ENCODE data around the gene SEC61A2. TPM values are rescaled to one million over a fixed set of nuclear protein-coding genes. Genes with fewer than 3 reads are reported as not detected.
"Not testable (repeated sequence)": the region's sequence is repeated elsewhere in the genome, so short reads cannot be mapped to it uniquely, and the experiment has no call there.

Gene SEC61A2
- total RNA-seq, 1 donor from 2014 or later, result 8.2 TPM

- Mint-ChIP-seq H3K27ac (ENCODE audit: unreplicated experiment) (no peak overlapping the region), H3K9me3 (ENCODE audit: low read depth) (no peaks in the 10 kb centered on the region), H3K4me1 (ENCODE audit: low read depth) (no peaks in the 10 kb centered on the region), H3K36me3 (ENCODE audit: low read depth) (peaks cover 21% of the 10 kb centered on the region), H3K4me3 (ENCODE audit: unreplicated experiment) (no peak overlapping the region), H3K27me3 (ENCODE audit: low read depth) (no peaks in the 10 kb centered on the region)
- TF ChIP-seq CTCF (IDR thresholded peaks at IDR 0.05), result no peak
- DNase-seq (ENCODE audit: low spot score), result no peak
Observed at GRCh38 chr10:12165999-12166775, 36.7 kb downstream of the SEC61A2 start.

DNA sequence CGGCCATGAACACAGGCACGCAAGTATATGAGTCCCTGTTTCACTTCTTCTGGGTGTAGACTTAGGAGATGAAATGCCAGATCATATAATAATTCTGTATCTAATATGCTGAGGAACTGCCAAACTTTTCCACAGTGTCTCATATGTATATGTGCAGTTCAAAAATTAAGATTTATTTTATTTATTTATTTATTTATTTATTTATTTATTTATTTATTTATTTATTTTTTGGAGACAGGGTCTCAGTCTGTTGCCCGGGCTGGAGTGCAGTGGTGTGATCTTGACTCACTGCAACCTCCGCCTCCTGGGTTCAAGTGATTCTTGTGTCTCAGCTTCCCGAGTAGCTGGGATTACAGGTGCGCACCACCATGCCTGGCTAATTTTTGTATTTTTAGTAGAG, 42.0 kb downstream of the SEC61A2 start:
- not testable (repeated sequence) for DNase-seq (ENCODE audit: low spot score); H3K27me3 Mint-ChIP-seq (ENCODE audit: low read depth); H3K9me3 Mint-ChIP-seq (ENCODE audit: low read depth); H3K4me3 Mint-ChIP-seq (ENCODE audit: unreplicated experiment); H3K4me1 Mint-ChIP-seq (ENCODE audit: low read depth); H3K27ac Mint-ChIP-seq (ENCODE audit: unreplicated experiment)
- H3K36me3 Mint-ChIP-seq (ENCODE audit: low read depth), result peaks cover 38% of the 10 kb centered on the region

DNA sequence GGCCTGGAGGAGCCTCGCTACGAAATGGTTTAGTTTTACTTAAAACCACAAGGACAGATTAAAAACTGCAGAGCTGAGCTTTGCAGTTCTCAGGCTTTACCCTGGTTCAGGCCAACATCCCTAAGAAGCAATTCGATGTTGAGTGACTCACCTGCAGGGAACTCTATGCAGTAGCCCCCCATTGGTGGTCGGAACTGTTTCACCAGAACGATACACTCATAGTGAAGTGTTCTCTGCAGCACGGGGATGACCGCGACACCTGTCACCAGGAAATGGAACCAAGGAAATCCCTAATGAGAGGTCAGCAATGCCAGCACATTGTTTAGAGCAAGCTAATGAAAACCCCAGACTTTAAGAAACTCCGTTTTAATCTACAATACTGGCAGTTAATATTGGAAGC, 48.2 kb downstream of the SEC61A2 start:
- no peaks in the 10 kb centered on the region for H3K4me1 Mint-ChIP-seq (ENCODE audit: low read depth)
- H3K9me3 Mint-ChIP-seq (ENCODE audit: low read depth), result no peaks in the 10 kb centered on the region
- no peak overlapping the region for H3K4me3 Mint-ChIP-seq (ENCODE audit: unreplicated experiment)
- no peak for TF ChIP-seq CTCF (IDR thresholded peaks at IDR 0.05)
- peaks cover 17% of the 10 kb centered on the region for H3K36me3 Mint-ChIP-seq (ENCODE audit: low read depth)
- no peak for DNase-seq (ENCODE audit: low spot score)
- no peak overlapping the region for H3K27ac Mint-ChIP-seq (ENCODE audit: unreplicated experiment)
- H3K27me3 Mint-ChIP-seq (ENCODE audit: low read depth), result no peaks in the 10 kb centered on the region

DNA sequence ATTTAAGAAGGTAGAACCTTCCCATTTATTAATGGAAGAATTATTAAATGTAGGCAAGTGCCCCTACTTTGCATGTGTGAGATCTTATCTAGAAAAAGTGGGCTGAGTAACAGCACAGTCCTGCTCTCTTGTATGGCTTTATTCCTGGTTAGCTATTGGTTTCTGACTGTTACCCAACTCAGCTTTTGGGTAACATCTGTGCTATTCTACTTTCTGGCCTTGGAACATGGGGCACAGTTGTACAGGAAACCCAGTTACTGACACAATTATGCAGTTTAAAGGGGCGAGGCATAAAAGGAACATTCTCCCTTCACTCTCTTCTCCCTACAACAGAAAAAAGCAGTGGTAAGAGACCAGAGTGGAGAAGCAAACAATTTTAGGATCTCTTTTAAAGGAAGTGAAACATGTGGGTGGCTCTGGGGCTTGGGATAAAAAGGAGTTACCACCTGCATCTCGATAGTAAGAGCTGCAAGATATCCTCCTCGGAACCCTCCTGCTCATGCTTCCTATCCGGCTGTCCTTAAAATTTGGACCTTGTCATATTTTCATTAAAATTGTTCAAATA, 50.2 kb downstream of the SEC61A2 start:
- Mint-ChIP-seq H3K4me1 (ENCODE audit: low read depth) (no peaks in the 10 kb centered on the region), H3K9me3 (ENCODE audit: low read depth) (no peaks in the 10 kb centered on the region), H3K4me3 (ENCODE audit: unreplicated experiment) (no peak overlapping the region), H3K36me3 (ENCODE audit: low read depth) (peaks cover 14% of the 10 kb centered on the region), H3K27ac (ENCODE audit: unreplicated experiment) (no peak overlapping the region), H3K27me3 (ENCODE audit: low read depth) (no peaks in the 10 kb centered on the region)
- no peak for DNase-seq (ENCODE audit: low spot score)
- TF ChIP-seq CTCF (IDR thresholded peaks at IDR 0.05), result no peak

GRCh38 chr10:12180221-12180974, 50.9 kb downstream of the SEC61A2 start:
- no peak for TF ChIP-seq CTCF (IDR thresholded peaks at IDR 0.05)
- H3K27ac Mint-ChIP-seq (ENCODE audit: unreplicated experiment), result no peak overlapping the region
- H3K4me3 Mint-ChIP-seq (ENCODE audit: unreplicated experiment), result no peak overlapping the region
- no peaks in the 10 kb centered on the region for H3K27me3 Mint-ChIP-seq (ENCODE audit: low read depth)
- H3K36me3 Mint-ChIP-seq (ENCODE audit: low read depth), result peaks cover 21% of the 10 kb centered on the region
- DNase-seq (ENCODE audit: low spot score), result no peak
- no peaks in the 10 kb centered on the region for H3K4me1 Mint-ChIP-seq (ENCODE audit: low read depth)
- no peaks in the 10 kb centered on the region for H3K9me3 Mint-ChIP-seq (ENCODE audit: low read depth)
